Osteocyte (in vitro differentiated cells): Measurements from ENCODE around the gene TP53I11. TPM values are rescaled to one million over a fixed set of nuclear protein-coding genes. Genes with fewer than 3 reads are reported as not detected.

Source experiments
- DNase-seq: peaks from one replicate; pipeline ENCODE4 v3.0.0; 2021; ENCODE audit warnings: mixed read lengths; ENCODE audit not compliant: unreplicated experiment; ENCODE audit errors: extremely low spot score
- H3K27ac Mint-ChIP-seq: one replicate; pipeline ENCODE4 v1.8.0; 2021; ENCODE audit warnings: mild to moderate bottlenecking, mixed read lengths; ENCODE audit not compliant: unreplicated experiment
- H3K27me3 Mint-ChIP-seq: one replicate; pipeline ENCODE4 v1.8.0; 2021; ENCODE audit warnings: mixed read lengths; ENCODE audit not compliant: unreplicated experiment
- H3K36me3 Mint-ChIP-seq: one replicate; pipeline ENCODE4 v1.8.0; 2021; ENCODE audit warnings: mixed read lengths; ENCODE audit not compliant: unreplicated experiment
- H3K4me1 Mint-ChIP-seq: one replicate; pipeline ENCODE4 v1.8.0; 2021; ENCODE audit warnings: mixed read lengths; ENCODE audit not compliant: unreplicated experiment
- H3K4me3 Mint-ChIP-seq: one replicate; pipeline ENCODE4 v1.8.0; 2021; ENCODE audit warnings: mild to moderate bottlenecking, moderate library complexity, mixed read lengths; ENCODE audit not compliant: unreplicated experiment
- H3K9me3 Mint-ChIP-seq: one replicate; pipeline ENCODE4 v1.8.0; 2021; ENCODE audit warnings: mixed read lengths; ENCODE audit not compliant: unreplicated experiment
- CTCF ChIP-seq: fragments of 200-600 bp; sonication (generic); IDR thresholded peaks from 2 replicates; pipeline ENCODE4 v1.5.0; 2021; ENCODE audit warnings: antibody characterized with exemption, mild to moderate bottlenecking, moderate library complexity
- long read RNA-seq: library from polyadenylated mRNA; unstranded; transcript quantifications from one replicate; pipeline ENCODE4 v2.0.0, GENCODE V29; 2021
- total RNA-seq: library from RNA; stranded (reverse); gene quantifications from 2 replicates; pipeline ENCODE4 v1.2.1, GENCODE V29; 2021

TP53I11 gene
- total RNA-seq = 137 and 159 TPM in 2 replicates
- long read RNA-seq, partial matches to known transcripts = 0 of 29 reads
- long read RNA-seq, other reads (novel, unspliced or antisense) = 29 of 29 reads

GRCh38 chr11:44950625-44951476, at the start of gene TP53I11:
TSS of gene TP53I11 (minus strand) at chr11:44950883. CDS start at chr11:44938335, 12,548 bp downstream.
- peak; percentile 96 for TF ChIP-seq CTCF
- Mint-ChIP-seq H3K4me1 (peaks cover 44% of the 10 kb centered on the region), H3K36me3 (no peaks in the 10 kb centered on the region), H3K4me3 (peak within 1 kb of the TSS; percentile 91), H3K27ac (peak within 1 kb of the TSS; percentile 52), H3K27me3 (no peaks in the 10 kb centered on the region), H3K9me3 (no peaks in the 10 kb centered on the region)
- DNase-seq = peak; percentile 93

- no peaks in the 10 kb centered on the region for H3K36me3 Mint-ChIP-seq
- no peak for TF ChIP-seq CTCF
- H3K27me3 Mint-ChIP-seq = peaks cover 60% of the 10 kb centered on the region
Observed at GRCh38 chr11:44999068-44999467, 48.4 kb upstream of the TP53I11 start.

GRCh38 chr11:44998051-44998450, 47.4 kb upstream of the TP53I11 start:
- no peaks in the 10 kb centered on the region for H3K4me1 Mint-ChIP-seq
- H3K27me3 Mint-ChIP-seq = peaks cover 63% of the 10 kb centered on the region
- no peak for TF ChIP-seq CTCF
- no peak overlapping the region for H3K27ac Mint-ChIP-seq
- no peak for DNase-seq
- no peaks in the 10 kb centered on the region for H3K36me3 Mint-ChIP-seq
- H3K4me3 Mint-ChIP-seq = no peak overlapping the region
- no peaks in the 10 kb centered on the region for H3K9me3 Mint-ChIP-seq

More at GRCh38 chr11:44999068-44999467, 48.4 kb upstream of the TP53I11 start:
- Mint-ChIP-seq H3K4me3 (no peak overlapping the region), H3K4me1 (no peaks in the 10 kb centered on the region), H3K27ac (no peak overlapping the region), H3K9me3 (no peaks in the 10 kb centered on the region)
- no peak for DNase-seq

GRCh38 chr11:44997566-44997965, 46.9 kb upstream of the TP53I11 start:
- no peak for TF ChIP-seq CTCF
- no peak overlapping the region for H3K4me3 Mint-ChIP-seq
- peaks cover 64% of the 10 kb centered on the region for H3K27me3 Mint-ChIP-seq
- no peaks in the 10 kb centered on the region for H3K4me1 Mint-ChIP-seq
- no peaks in the 10 kb centered on the region for H3K9me3 Mint-ChIP-seq
- no peak overlapping the region for H3K27ac Mint-ChIP-seq
- no peaks in the 10 kb centered on the region for H3K36me3 Mint-ChIP-seq
- DNase-seq = no peak

GRCh38 chr11:44994753-44995152, 44.1 kb upstream of the TP53I11 start:
- TF ChIP-seq CTCF = no peak
- no peaks in the 10 kb centered on the region for H3K9me3 Mint-ChIP-seq
- H3K4me1 Mint-ChIP-seq = no peaks in the 10 kb centered on the region
- no peak overlapping the region for H3K27ac Mint-ChIP-seq
- no peak overlapping the region for H3K4me3 Mint-ChIP-seq
- peak; percentile 46 for DNase-seq
- H3K36me3 Mint-ChIP-seq = no peaks in the 10 kb centered on the region
- peaks cover 54% of the 10 kb centered on the region for H3K27me3 Mint-ChIP-seq
